Astrocyte (in vitro differentiated cells and primary cell): ENCODE results near the gene CRHR2.

Source experiments
- EZH2 ChIP-seq: IDR thresholded peaks from 2 replicates; pipeline ENCODE4 v1.6.1; 2012; ENCODE audit warnings: mild to moderate bottlenecking, low read length, inconsistent platforms; ENCODE audit not compliant: insufficient read depth
- TF ChIP-seq, protein P1 (sequence below): IDR thresholded peaks from 2 replicates; pipeline ENCODE4 v1.5.1; 2011; ENCODE audit warnings: low read depth, mild to moderate bottlenecking, inconsistent platforms, low read length, moderate library complexity; ENCODE audit not compliant: insufficient read depth

DNA sequence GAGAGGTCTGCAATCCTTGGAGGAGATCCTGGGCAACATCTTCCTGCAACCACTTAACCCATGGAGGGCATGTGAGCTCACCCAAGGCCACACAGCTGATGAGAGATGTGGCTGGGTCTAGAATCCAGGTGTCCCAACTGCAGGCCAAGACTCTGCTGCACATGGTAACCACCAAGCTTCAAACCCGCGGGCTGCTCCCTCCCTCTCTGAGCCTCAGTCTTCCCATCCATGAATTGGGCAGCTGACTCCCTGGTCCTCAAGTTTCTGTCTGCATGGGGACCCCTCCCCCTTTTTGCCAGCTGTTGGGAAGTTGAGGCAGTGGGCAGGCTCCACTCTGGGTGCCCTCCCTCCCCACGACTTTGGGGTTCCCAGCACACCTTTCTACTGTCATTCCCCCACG lies 48.7 kb upstream of the CRHR2 start:
- TF ChIP-seq, protein P1, sequence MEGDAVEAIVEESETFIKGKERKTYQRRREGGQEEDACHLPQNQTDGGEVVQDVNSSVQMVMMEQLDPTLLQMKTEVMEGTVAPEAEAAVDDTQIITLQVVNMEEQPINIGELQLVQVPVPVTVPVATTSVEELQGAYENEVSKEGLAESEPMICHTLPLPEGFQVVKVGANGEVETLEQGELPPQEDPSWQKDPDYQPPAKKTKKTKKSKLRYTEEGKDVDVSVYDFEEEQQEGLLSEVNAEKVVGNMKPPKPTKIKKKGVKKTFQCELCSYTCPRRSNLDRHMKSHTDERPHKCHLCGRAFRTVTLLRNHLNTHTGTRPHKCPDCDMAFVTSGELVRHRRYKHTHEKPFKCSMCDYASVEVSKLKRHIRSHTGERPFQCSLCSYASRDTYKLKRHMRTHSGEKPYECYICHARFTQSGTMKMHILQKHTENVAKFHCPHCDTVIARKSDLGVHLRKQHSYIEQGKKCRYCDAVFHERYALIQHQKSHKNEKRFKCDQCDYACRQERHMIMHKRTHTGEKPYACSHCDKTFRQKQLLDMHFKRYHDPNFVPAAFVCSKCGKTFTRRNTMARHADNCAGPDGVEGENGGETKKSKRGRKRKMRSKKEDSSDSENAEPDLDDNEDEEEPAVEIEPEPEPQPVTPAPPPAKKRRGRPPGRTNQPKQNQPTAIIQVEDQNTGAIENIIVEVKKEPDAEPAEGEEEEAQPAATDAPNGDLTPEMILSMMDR, result no peak
- no peak for TF ChIP-seq EZH2
